K562 (cell line): Measurements from ENCODE around the gene GAK.

ENCODE experiments used
- ATF2 ChIP-seq: sonication (generic); formaldehyde crosslinking; IDR thresholded peaks from 2 replicates; pipeline ENCODE4 v1.8.1; 2022; ENCODE audit warnings: missing genetic modification reagents
- CTCF ChIP-seq, 3 experiments: IDR thresholded peaks in 2 of 3; conservative IDR thresholded peaks in 1 of 3; 2 replicates each; pipeline ENCODE4 v1.5.1; 2011 to 2012; ENCODE audit warnings: low read length in 3 of 3, mild to moderate bottlenecking in 3 of 3, control low read depth in 2 of 3, improper control_type of control experiment in 1 of 3, inconsistent platforms in 1 of 3, low read depth in 1 of 3, mixed read lengths in 1 of 3, moderate library complexity in 1 of 3; ENCODE audit not compliant: insufficient read depth in 2 of 3
- ELF4 ChIP-seq: fragments of 450-650 bp; formaldehyde crosslinking; IDR thresholded peaks from 2 replicates; pipeline ENCODE4 v1.4.0; 2022; ENCODE audit warnings: missing genetic modification characterization
- EP300 ChIP-seq: IDR thresholded peaks from 2 replicates; pipeline ENCODE4 v1.6.1; 2012; ENCODE audit warnings: low read length, improper control_type of control experiment
- FOXM1 ChIP-seq, 2 experiments: fragments of 450-650 bp in 1 of 2; sonication (generic) in 1 of 2; formaldehyde crosslinking in 1 of 2; IDR thresholded peaks; 2 replicates each; pipeline versions ENCODE4 v1.6.1 to v1.9.0; 2017 to 2022; ENCODE audit warnings: low read depth in 2 of 2, mild to moderate bottlenecking in 2 of 2, missing genetic modification reagents in 1 of 2, moderate library complexity in 1 of 2
- SAFB2 ChIP-seq: fragments of 200-400 bp; formaldehyde crosslinking; IDR thresholded peaks from 2 replicates; pipeline ENCODE4 v1.6.1; 2018; ENCODE audit warnings: borderline replicate concordance, low read length, low read depth, moderate library complexity; ENCODE audit not compliant: severe bottlenecking
- ZKSCAN1 ChIP-seq: fragments of 150-350 bp; IDR thresholded peaks from 2 replicates; pipeline ENCODE4 v1.6.1; 2016; ENCODE audit warnings: low read depth, low read length
- ZMIZ1 ChIP-seq, 2 experiments: fragments of 150-350 bp in 1 of 2; IDR thresholded peaks; 2 replicates each; pipeline ENCODE4 v1.6.1; 2012 to 2016; ENCODE audit warnings: low read depth in 2 of 2, low read length in 2 of 2, mild to moderate bottlenecking in 1 of 2, moderate library complexity in 1 of 2
- ZNF444 ChIP-seq: fragments of 250-450 bp; sonication (Bioruptor Pico); IDR thresholded peaks from 2 replicates; pipeline ENCODE4 v1.4.0; 2020; ENCODE audit warnings: mild to moderate bottlenecking, moderate library complexity
- TF ChIP-seq, protein P1 (sequence below): sonication (generic); formaldehyde crosslinking; IDR thresholded peaks from 2 replicates; pipeline ENCODE4 v1.8.1; 2023; ENCODE audit warnings: mild to moderate bottlenecking, missing genetic modification reagents

DNA sequence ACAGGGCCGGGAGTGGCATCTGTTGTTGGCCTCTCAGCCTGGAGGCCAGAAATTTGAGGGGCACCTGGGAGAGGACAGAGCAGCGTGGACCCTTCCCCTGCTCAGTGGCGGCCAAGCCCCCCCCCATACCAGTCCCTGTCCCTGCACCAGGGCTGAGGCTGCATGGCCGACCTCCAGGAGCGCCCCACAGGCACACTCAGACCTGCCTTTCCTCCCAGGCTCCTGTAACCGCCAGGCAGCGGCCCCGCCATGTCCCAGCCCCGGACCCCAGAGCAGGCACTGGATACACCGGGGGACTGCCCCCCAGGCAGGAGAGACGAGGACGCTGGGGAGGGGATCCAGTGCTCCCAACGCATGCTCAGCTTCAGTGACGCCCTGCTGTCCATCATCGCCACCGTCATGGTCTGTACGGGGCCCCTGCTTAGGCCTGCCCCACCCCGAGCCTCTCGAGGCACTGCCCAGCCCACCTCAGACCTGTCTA, 15.4 kb upstream of the GAK start:
- no peak for TF ChIP-seq ZMIZ1 (IDR thresholded peaks at IDR 0.05; ENCODE audit: low read depth in 2 of 2, low read length in 2 of 2)
- no peak for TF ChIP-seq CTCF (IDR thresholded peaks at IDR 0.05 in 2 of 3, conservative IDR thresholded peaks at IDR 0.05 in 1 of 3; ENCODE audit: insufficient read depth in 2 of 3, low read depth in 1 of 3, low read length in 3 of 3)
- TF ChIP-seq ZNF444 (CRISPR knock-in tag): no peak
- no peak for TF ChIP-seq ELF4
- TF ChIP-seq FOXM1 (IDR thresholded peaks at IDR 0.05; ENCODE audit: low read depth): no peak
- TF ChIP-seq FOXM1 (CRISPR knock-in tag; IDR thresholded peaks at IDR 0.05; ENCODE audit: low read depth): no peak
- TF ChIP-seq EP300: no peak
- TF ChIP-seq ATF2: no peak
- TF ChIP-seq ZKSCAN1: no peak
- TF ChIP-seq SAFB2: no peak
- TF ChIP-seq, protein P1, sequence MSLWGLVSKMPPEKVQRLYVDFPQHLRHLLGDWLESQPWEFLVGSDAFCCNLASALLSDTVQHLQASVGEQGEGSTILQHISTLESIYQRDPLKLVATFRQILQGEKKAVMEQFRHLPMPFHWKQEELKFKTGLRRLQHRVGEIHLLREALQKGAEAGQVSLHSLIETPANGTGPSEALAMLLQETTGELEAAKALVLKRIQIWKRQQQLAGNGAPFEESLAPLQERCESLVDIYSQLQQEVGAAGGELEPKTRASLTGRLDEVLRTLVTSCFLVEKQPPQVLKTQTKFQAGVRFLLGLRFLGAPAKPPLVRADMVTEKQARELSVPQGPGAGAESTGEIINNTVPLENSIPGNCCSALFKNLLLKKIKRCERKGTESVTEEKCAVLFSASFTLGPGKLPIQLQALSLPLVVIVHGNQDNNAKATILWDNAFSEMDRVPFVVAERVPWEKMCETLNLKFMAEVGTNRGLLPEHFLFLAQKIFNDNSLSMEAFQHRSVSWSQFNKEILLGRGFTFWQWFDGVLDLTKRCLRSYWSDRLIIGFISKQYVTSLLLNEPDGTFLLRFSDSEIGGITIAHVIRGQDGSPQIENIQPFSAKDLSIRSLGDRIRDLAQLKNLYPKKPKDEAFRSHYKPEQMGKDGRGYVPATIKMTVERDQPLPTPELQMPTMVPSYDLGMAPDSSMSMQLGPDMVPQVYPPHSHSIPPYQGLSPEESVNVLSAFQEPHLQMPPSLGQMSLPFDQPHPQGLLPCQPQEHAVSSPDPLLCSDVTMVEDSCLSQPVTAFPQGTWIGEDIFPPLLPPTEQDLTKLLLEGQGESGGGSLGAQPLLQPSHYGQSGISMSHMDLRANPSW (CRISPR knock-in tag): no peak
